GM19328 (cell line): ENCODE data around the gene PTMA.
"Not testable (repeated sequence)": the region's sequence is repeated elsewhere in the genome, so short reads cannot be mapped to it uniquely, and the experiment has no call there.

Experiments used
- ATAC-seq: cut with Tn5 transposase; IDR thresholded peaks from one replicate; pipeline ENCODE4 v1.9.1; 2021; ENCODE audit warnings: mild to moderate bottlenecking, moderate library complexity; ENCODE audit not compliant: unreplicated experiment

PTMA gene

GRCh38 chr2:231749016-231749415 is 40.7 kb downstream of the PTMA start:
- ATAC-seq, result not testable (repeated sequence)

GRCh38 chr2:231751042-231751815 is 42.9 kb downstream of the PTMA start:
- no peak for ATAC-seq

GRCh38 chr2:231752061-231752460 is 43.7 kb downstream of the PTMA start:
- no peak for ATAC-seq

GRCh38 chr2:231761735-231762134 is 53.4 kb downstream of the PTMA start:
- no peak for ATAC-seq
